Esophagus squamous epithelium (tissue), 5 donors: ENCODE data around the gene KCNJ9. TPM values are rescaled to one million over a fixed set of nuclear protein-coding genes. Genes with fewer than 3 reads are reported as not detected.

ENCODE experiments used
- DNase-seq: peaks from one replicate; lab custom pipeline; 2025; lab: John Stamatoyannopoulos, UW
- H3K27ac ChIP-seq, 4 donors: fragments of 200-600 bp; sonication (generic); one replicate each; pipeline ENCODE4 v1.5.1; 2016 to 2019; ENCODE audit warnings: mild to moderate bottlenecking in 1 of 4
- H3K27me3 ChIP-seq, 4 donors: fragments of 200-600 bp; sonication (generic); 1 replicate in 3 of 4; 2 replicates in 1 of 4; pipeline versions ENCODE4 v1.5.1 to v1.6.0; 2017 to 2021; ENCODE audit warnings: antibody characterized with exemption in 1 of 4
- H3K36me3 ChIP-seq, 3 donors: fragments of 200-600 bp; sonication (generic); one replicate each; pipeline ENCODE4 v1.5.1; 2016 to 2019
- H3K4me1 ChIP-seq, 3 donors: fragments of 200-600 bp; sonication (generic); one replicate each; pipeline ENCODE4 v1.5.1; 2017 to 2019
- H3K4me3 ChIP-seq, 4 donors: fragments of 200-600 bp; sonication (generic); 1 replicate in 3 of 4; 2 replicates in 1 of 4; pipeline ENCODE4 v1.5.1; 2016 to 2019; ENCODE audit warnings: mild to moderate bottlenecking in 2 of 4, moderate library complexity in 1 of 4
- H3K9me3 ChIP-seq, 3 donors: fragments of 200-600 bp; sonication (generic); one replicate each; pipeline ENCODE4 v1.5.1; 2016 to 2019
- CTCF ChIP-seq, 6 experiments: fragments of 450-650 bp in 4 of 6; fragments of 200-600 bp in 2 of 6; sonication (generic) in 2 of 6; IDR thresholded peaks; one replicate each; pipeline ENCODE4 v1.5.1; 2016 to 2019; ENCODE audit warnings: antibody characterized with exemption in 6 of 6, mild to moderate bottlenecking in 4 of 6, moderate library complexity in 4 of 6
- POLR2A ChIP-seq, 4 donors: fragments of 450-650 bp; IDR thresholded peaks; one replicate each; pipeline ENCODE4 v1.6.1; 2017; ENCODE audit warnings: antibody characterized with exemption in 4 of 4, mild to moderate bottlenecking in 4 of 4, moderate library complexity in 3 of 4
- WGBS, 2 donors: methylation state at CpG; one replicate each; pipeline ENCODE4 v1.1.5; 2018; 5-methylcytosine and 5-hydroxymethylcytosine counted together
- intact Hi-C: fragments of 100-400 bp; cut with DNase I; formaldehyde crosslinking; loops from one replicate; pipeline ENCODE4 v1.15.0; 2022
- total RNA-seq, 4 donors: library from RNA; depleted of rRNA; stranded (reverse); fragments of >200 nt; gene quantifications; one replicate each; pipeline ENCODE4 v1.1.0, GENCODE V29; 2016
- donor health status: DM: yes; HTN: yes; CAD: no.

The KCNJ9 gene
- total RNA-seq, 4 donors from 2014 or later: not detected

DNA sequence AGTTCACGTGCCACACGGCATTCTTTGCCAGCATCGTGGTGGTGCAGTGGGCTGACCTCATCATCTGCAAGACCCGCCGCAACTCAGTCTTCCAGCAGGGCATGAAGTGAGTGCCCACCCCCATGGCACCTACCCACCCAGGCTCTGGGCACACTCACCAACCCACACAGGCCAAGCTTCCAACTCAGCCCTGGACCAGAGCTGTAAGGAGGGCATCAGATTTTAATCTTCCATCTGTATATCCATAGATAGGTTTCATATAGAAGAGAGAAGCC, 55.5 kb downstream of the KCNJ9 start:
- H3K4me1 ChIP-seq: no peaks in the 10 kb centered on the region
- intact Hi-C loops: no loop called here
- H3K27me3 ChIP-seq: no peaks in the 10 kb centered on the region
- H3K27ac ChIP-seq: peak overlapping the region in 2 of 4 donors; percentile 39 to 47
- no peak overlapping the region for H3K4me3 ChIP-seq
- WGBS, 2 donors: 95 to 96% methylated on average over 3 to 5 of the region's 5 CpGs
- no peaks in the 10 kb centered on the region for H3K36me3 ChIP-seq
- no peaks in the 10 kb centered on the region for H3K9me3 ChIP-seq
- TF ChIP-seq POLR2A (IDR thresholded peaks at IDR 0.05): no peak
- no peak for TF ChIP-seq CTCF (IDR thresholded peaks at IDR 0.05)
- DNase-seq: no peak

GRCh38 chr1:160137216-160137862, 56.0 kb downstream of the KCNJ9 start:
- DNase-seq: no peak
- intact Hi-C loops: no loop called here
- Histone ChIP-seq H3K27ac (peak overlapping the region in 2 of 4 donors; percentile 39 to 47), H3K4me1 (no peaks in the 10 kb centered on the region), H3K4me3 (no peak overlapping the region), H3K9me3 (no peaks in the 10 kb centered on the region), H3K36me3 (no peaks in the 10 kb centered on the region), H3K27me3 (no peaks in the 10 kb centered on the region)
- TF ChIP-seq CTCF (IDR thresholded peaks at IDR 0.05) (no peak), POLR2A (IDR thresholded peaks at IDR 0.05) (no peak)
- 78 to 80% methylated on average over 4 to 8 of the region's 8 CpGs for WGBS, 2 donors

DNA sequence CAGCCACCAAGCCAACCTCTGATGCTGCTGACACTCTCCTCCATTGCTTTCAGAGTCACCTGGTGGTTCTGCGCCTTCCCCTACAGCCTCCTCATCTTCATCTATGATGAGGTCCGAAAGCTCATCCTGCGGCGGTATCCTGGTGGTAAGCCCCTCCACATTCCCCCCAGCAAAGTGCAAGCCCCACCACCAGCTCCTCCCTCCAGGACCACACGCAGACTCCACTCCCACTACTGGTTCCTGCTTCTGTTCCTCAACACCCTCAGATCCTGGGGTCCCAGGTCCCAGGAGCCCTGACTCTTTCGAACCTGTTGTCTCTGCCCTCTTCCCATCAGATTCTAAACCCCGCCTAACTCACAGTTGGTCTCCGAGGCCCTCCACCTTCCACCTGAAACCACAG, 58.5 kb downstream of the KCNJ9 start:
- Histone ChIP-seq H3K4me1 (no peaks in the 10 kb centered on the region), H3K27me3 (no peaks in the 10 kb centered on the region), H3K9me3 (no peaks in the 10 kb centered on the region), H3K36me3 (no peaks in the 10 kb centered on the region), H3K4me3 (no peak overlapping the region), H3K27ac (no peak overlapping the region)
- WGBS, 2 donors: 84 to 88% methylated on average over 8 of the region's 8 CpGs
- TF ChIP-seq CTCF (IDR thresholded peaks at IDR 0.05) (no peak), POLR2A (IDR thresholded peaks at IDR 0.05) (no peak)
- intact Hi-C loops: no loop called here
- no peak for DNase-seq

Other genes starting within 250 kb of the KCNJ9 start
- gene VSIG8, start 218.9 kb upstream of the KCNJ9 start, total RNA-seq: 1 to 10 TPM in 3 of 4 donors, under 1 TPM in 1; 0.38 to 7.8 (median 1.8) TPM
- gene CFAP45, start 181.4 kb upstream of the KCNJ9 start, total RNA-seq: under 1 TPM in 2 of 4 donors, not detected in 2; 0.48 to 0.95 TPM
- 100 to 1,000 TPM; 308 to 468 (median 357) TPM for gene TAGLN2, start 156.0 kb upstream of the KCNJ9 start, total RNA-seq
- gene IGSF9, start 135.9 kb upstream of the KCNJ9 start, total RNA-seq: 10 to 100 TPM in 1 of 4 donors, 1 to 10 TPM in 3; 4.2 to 12.0 (median 8.8) TPM
- under 1 TPM in 2 of 4 donors, not detected in 2; 0.92 to 0.99 TPM for gene SLAMF9, start 127.3 kb upstream of the KCNJ9 start, total RNA-seq
- gene PIGM, start 49.5 kb upstream of the KCNJ9 start, total RNA-seq: 1 to 10 TPM; 2.7 to 3.8 (median 2.9) TPM
- gene KCNJ10, start 11.4 kb upstream of the KCNJ9 start, total RNA-seq: under 1 TPM in 1 of 4 donors, not detected in 3; 0.59 TPM
- gene IGSF8, start 17.1 kb downstream of the KCNJ9 start, total RNA-seq: 10 to 100 TPM; 17.0 to 19.6 (median 17.2) TPM
- 10 to 100 TPM in 1 of 4 donors, 1 to 10 TPM in 3; 2.2 to 32.6 (median 5.3) TPM for gene ATP1A2, start 34.2 kb downstream of the KCNJ9 start, total RNA-seq
- 1 to 10 TPM in 1 of 4 donors, under 1 TPM in 1, not detected in 2; 0.19 to 1.8 TPM for gene ATP1A4, start 70.1 kb downstream of the KCNJ9 start, total RNA-seq
- gene CASQ1, start 109.0 kb downstream of the KCNJ9 start, total RNA-seq: under 1 TPM in 1 of 4 donors, not detected in 3; 0.95 TPM
- gene PEA15, start 123.8 kb downstream of the KCNJ9 start, total RNA-seq: 10 to 100 TPM; 39.1 to 86.0 (median 69.8) TPM
- 100 to 1,000 TPM in 1 of 4 donors, 10 to 100 TPM in 3; 54.0 to 139 (median 58.6) TPM for gene DCAF8, start 181.0 kb downstream of the KCNJ9 start, total RNA-seq
- 10 to 100 TPM; 21.2 to 39.7 (median 25.1) TPM for gene PEX19, start 203.6 kb downstream of the KCNJ9 start, total RNA-seq